Right atrium auricular region (tissue), 2 donors: ENCODE results near the gene WDR1. TPM values are rescaled to one million over a fixed set of nuclear protein-coding genes. Genes with fewer than 3 reads are reported as not detected.

Source experiments
- DNase-seq: peaks from one replicate; pipeline ENCODE4 v3.0.0-alpha.2; 2019; ENCODE audit warnings: low spot score
- H3K27ac ChIP-seq, 2 donors: fragments of 200-600 bp; sonication (generic); 1 replicate in 1 of 2; 2 replicates in 1 of 2; pipeline ENCODE4 v1.5.1; 2016 to 2019
- H3K27me3 ChIP-seq, 2 donors: fragments of 200-600 bp; sonication (generic); one replicate each; pipeline versions ENCODE4 v1.5.1 to v1.6.0; 2017 to 2019
- H3K36me3 ChIP-seq: fragments of 200-600 bp; sonication (generic); one replicate; pipeline ENCODE4 v1.5.1; 2016
- H3K4me1 ChIP-seq, 2 donors: fragments of 200-600 bp; sonication (generic); one replicate each; pipeline versions ENCODE4 v1.5.1 to v1.6.0; 2017 to 2019
- H3K4me3 ChIP-seq, 2 donors: fragments of 200-600 bp; sonication (generic); 1 replicate in 1 of 2; 2 replicates in 1 of 2; pipeline ENCODE4 v1.5.1; 2017 to 2019; ENCODE audit warnings: mild to moderate bottlenecking in 1 of 2, moderate library complexity in 1 of 2
- H3K9me3 ChIP-seq, 2 donors: fragments of 200-600 bp; sonication (generic); one replicate each; pipeline ENCODE4 v1.5.1; 2019
- CTCF ChIP-seq, 2 donors: fragments of 200-600 bp; sonication (generic); IDR thresholded peaks; one replicate each; pipeline ENCODE4 v1.5.1; 2019; ENCODE audit warnings: antibody characterized with exemption in 2 of 2
- total RNA-seq, 2 donors: library from RNA; depleted of rRNA; stranded (reverse); fragments of >200 nt; gene quantifications; one replicate each; pipeline ENCODE4 v1.1.0, GENCODE V29; 2016

Gene WDR1
- total RNA-seq, 2 donors from 2014 or later = 109 to 216 TPM

GRCh38 chr4:10114607-10115006 is 2.0 kb downstream of the WDR1 start:
- Histone ChIP-seq H3K36me3 (peaks cover 64% of the 10 kb centered on the region), H3K27ac (peak overlapping the region; percentile 94 to 97), H3K27me3 (no peaks in the 10 kb centered on the region), H3K9me3 (no peaks in the 10 kb centered on the region), H3K4me3 (peak overlapping the region; percentile 82), H3K4me1 (peaks cover 0 to 68% of the 10 kb centered on the region in 2 donors)
- TF ChIP-seq CTCF (IDR thresholded peaks at IDR 0.05) = no peak
- no peak for DNase-seq

- peak overlapping the region in 1 of 2 donors; percentile 94 for H3K27ac ChIP-seq
- no peaks in the 10 kb centered on the region for H3K27me3 ChIP-seq
- no peak for TF ChIP-seq CTCF (IDR thresholded peaks at IDR 0.05)
- no peak for DNase-seq
- no peaks in the 10 kb centered on the region for H3K9me3 ChIP-seq
- H3K4me1 ChIP-seq = peaks cover 0 to 73% of the 10 kb centered on the region in 2 donors
- H3K4me3 ChIP-seq = no peak overlapping the region
- peaks cover 68% of the 10 kb centered on the region for H3K36me3 ChIP-seq
Measured at GRCh38 chr4:10114147-10114546, 2.5 kb downstream of the WDR1 start.

GRCh38 chr4:10113362-10114047 is 3.1 kb downstream of the WDR1 start:
- Histone ChIP-seq H3K4me3 (no peak overlapping the region), H3K27me3 (no peaks in the 10 kb centered on the region), H3K27ac (peak overlapping the region in 1 of 2 donors; percentile 9), H3K9me3 (no peaks in the 10 kb centered on the region), H3K4me1 (peaks cover 0 to 79% of the 10 kb centered on the region in 2 donors), H3K36me3 (peaks cover 72% of the 10 kb centered on the region)
- TF ChIP-seq CTCF (IDR thresholded peaks at IDR 0.05) = no peak
- DNase-seq = no peak

- Histone ChIP-seq H3K4me1 (peaks cover 0 to 85% of the 10 kb centered on the region in 2 donors), H3K36me3 (peaks cover 79% of the 10 kb centered on the region), H3K27ac (no peak overlapping the region), H3K27me3 (no peaks in the 10 kb centered on the region), H3K4me3 (no peak overlapping the region), H3K9me3 (no peaks in the 10 kb centered on the region)
- no peak for TF ChIP-seq CTCF (IDR thresholded peaks at IDR 0.05)
- DNase-seq = no peak
Measured at GRCh38 chr4:10112658-10113284, 3.8 kb downstream of the WDR1 start.

GRCh38 chr4:10111067-10111801 is 5.4 kb downstream of the WDR1 start:
- no peak for DNase-seq
- TF ChIP-seq CTCF (IDR thresholded peaks at IDR 0.05) = no peak
- H3K27ac ChIP-seq = peak overlapping the region in 1 of 2 donors; percentile 12
- peaks cover 82% of the 10 kb centered on the region for H3K36me3 ChIP-seq
- H3K27me3 ChIP-seq = no peaks in the 10 kb centered on the region
- no peaks in the 10 kb centered on the region for H3K9me3 ChIP-seq
- H3K4me3 ChIP-seq = no peak overlapping the region
- peaks cover 0 to 94% of the 10 kb centered on the region in 2 donors for H3K4me1 ChIP-seq
